Subcutaneous adipose tissue (tissue), 4 donors: Measurements from ENCODE around the gene KISS1. TPM values are rescaled to one million over a fixed set of nuclear protein-coding genes. Genes with fewer than 3 reads are reported as not detected.

ENCODE experiments used
- total RNA-seq, 4 donors: library from RNA; depleted of rRNA; stranded (reverse); fragments of >200 nt; gene quantifications; one replicate each; pipeline ENCODE4 v1.1.0, GENCODE V29; 2016
- TF ChIP-seq, protein P1 (sequence below): fragments of 450-650 bp; IDR thresholded peaks from one replicate; pipeline ENCODE4 v1.5.1; 2016; ENCODE audit warnings: low read depth, mild to moderate bottlenecking, control low read depth, antibody characterized with exemption, moderate library complexity

KISS1 gene
- total RNA-seq, 4 donors from 2014 or later: not detected

DNA sequence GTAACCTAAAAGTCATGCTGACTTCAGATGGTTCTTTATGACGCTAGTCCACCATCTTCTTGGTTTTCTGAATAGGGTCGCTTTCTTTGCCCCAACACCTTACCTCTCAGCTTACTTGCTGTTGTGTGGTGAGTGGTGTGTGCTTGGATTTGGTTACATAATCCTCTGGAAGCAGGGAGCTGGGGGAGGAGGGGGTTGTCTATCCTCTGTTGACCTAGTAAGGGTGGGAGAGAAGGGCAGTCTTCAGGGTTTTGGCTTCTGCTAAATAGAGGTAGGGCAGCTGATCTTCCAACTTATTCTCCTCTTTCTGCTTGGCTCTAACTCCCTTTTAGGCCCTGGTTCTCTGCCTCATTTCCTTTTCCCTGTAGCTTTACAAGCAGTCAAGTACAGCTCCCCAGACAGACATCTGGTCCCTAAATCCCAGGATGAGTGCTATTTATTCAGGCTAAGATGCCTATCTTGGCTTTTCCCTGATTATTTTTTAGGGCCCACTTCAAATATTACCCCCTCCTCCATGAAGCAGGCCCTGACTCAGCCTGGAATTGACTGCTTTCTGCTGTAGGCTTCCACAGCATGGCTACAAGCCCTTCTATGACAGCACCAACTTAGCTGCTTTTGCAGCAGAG, 23.8 kb downstream of the KISS1 start:
- TF ChIP-seq, protein P1, sequence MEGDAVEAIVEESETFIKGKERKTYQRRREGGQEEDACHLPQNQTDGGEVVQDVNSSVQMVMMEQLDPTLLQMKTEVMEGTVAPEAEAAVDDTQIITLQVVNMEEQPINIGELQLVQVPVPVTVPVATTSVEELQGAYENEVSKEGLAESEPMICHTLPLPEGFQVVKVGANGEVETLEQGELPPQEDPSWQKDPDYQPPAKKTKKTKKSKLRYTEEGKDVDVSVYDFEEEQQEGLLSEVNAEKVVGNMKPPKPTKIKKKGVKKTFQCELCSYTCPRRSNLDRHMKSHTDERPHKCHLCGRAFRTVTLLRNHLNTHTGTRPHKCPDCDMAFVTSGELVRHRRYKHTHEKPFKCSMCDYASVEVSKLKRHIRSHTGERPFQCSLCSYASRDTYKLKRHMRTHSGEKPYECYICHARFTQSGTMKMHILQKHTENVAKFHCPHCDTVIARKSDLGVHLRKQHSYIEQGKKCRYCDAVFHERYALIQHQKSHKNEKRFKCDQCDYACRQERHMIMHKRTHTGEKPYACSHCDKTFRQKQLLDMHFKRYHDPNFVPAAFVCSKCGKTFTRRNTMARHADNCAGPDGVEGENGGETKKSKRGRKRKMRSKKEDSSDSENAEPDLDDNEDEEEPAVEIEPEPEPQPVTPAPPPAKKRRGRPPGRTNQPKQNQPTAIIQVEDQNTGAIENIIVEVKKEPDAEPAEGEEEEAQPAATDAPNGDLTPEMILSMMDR: no peak

DNA sequence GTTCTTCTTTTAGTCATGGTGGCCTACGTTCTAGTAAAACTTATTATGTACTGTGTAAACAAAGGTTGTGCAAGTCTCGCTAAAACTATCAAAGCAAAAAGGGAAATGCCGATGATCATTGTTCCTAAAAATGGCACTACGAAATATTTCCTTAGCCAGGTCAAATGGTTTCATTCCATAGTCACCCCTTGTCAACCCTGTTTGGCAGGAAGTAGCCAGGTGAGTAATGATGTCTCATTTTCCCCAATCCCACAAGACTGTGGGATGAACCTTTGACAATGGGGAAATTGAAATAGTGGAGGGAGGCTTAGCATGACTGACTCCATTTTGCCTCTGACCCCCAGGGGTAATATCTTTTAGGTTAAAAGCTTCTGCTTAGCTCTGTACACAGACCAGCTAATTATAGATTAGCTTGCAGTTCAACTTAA, 24.5 kb downstream of the KISS1 start:
- TF ChIP-seq, protein P1: no peak

DNA sequence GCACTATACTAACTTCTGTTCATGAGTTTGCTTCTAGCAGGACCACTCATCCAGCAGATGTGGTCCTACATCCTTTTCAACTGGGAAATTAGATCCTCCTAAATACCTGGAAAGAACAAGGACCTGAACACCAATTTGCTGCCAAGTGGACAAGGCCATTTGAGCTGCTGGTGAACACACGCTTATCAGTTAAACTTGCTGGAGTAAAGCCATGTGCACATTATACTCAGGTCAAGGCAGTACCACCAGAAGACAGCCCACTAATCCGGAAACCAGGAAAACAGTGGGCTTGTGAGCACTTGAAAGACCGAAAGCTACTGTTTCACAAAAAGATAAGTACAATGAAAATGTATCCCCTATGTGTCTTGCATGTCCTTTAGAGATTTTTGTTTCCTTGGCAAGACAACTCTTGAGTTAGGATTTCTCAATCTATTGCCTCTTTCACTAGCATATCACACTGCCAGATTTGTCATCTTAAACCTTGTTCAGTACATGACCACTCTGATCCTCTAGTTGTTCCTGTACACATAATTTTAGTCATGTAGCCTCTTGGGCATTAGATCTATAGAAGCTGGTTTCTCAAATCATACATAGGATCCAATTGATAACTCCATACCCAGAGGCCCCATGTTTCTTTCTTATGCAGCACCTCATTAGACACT, 25.7 kb downstream of the KISS1 start:
- TF ChIP-seq, protein P1: no peak

DNA sequence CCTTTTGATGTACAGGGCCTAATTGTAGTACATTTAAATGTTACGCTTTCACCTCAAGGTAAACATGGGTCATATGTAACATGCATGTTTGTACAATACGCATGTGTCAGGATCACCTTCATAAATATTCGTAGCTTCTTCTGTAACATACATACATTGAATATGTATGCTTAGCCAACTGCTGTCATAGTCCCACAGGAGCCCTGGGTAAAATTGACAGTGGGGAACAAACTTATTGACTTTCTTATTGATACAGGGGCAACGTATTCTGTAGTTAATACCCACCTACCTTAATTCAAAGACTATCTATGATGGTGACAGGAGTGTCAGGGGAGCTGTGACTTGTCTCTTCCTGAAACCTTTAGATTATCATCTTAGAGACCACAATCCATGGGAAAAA, 26.4 kb downstream of the KISS1 start:
- TF ChIP-seq, protein P1: no peak

DNA sequence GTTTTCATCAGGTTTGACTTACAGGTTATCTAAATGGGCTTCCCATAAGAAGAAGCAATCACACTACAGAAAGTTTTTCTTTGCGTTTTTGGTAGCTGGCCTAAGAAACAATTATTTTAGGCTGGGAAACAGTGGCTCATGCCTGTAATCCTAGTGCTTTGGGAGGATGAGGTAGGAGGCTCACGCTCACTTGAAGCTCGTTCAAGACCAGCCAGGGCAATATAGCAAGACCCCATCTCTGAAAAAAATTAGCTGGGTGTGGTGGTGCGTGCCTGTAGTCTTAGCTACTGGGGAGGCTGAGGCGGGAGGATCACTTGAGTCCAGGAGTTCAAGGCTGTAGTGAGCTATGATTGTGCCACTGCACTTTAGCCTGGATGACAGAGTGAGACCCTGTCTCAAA, 28.6 kb downstream of the KISS1 start:
- TF ChIP-seq, protein P1: no peak

DNA sequence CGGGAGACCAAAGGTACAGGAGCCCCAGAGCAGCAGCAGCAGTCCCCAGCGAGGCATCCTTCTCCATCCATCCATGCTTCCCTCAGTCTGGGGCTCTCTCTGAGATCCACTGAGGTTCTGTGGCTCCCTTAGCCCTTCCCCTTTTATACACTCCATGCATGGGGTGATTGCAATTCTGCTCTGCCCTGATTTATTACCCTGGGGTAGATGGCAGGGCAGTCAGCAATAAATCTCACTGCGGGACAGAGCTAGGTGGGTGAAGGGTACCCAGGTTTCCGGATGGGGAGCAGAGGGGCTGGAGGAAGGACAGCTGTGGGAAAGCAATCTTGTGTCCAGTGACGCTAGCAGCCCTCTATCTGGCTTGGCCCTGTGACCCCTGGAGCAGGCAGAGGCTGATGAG, 30.1 kb downstream of the KISS1 start, which contains the start of gene REN:
TSS of gene REN (minus strand) at position 119 of the 400 bp plus-strand sequence. CDS start at position 75, 44 bp downstream.
- TF ChIP-seq, protein P1: no peak

DNA sequence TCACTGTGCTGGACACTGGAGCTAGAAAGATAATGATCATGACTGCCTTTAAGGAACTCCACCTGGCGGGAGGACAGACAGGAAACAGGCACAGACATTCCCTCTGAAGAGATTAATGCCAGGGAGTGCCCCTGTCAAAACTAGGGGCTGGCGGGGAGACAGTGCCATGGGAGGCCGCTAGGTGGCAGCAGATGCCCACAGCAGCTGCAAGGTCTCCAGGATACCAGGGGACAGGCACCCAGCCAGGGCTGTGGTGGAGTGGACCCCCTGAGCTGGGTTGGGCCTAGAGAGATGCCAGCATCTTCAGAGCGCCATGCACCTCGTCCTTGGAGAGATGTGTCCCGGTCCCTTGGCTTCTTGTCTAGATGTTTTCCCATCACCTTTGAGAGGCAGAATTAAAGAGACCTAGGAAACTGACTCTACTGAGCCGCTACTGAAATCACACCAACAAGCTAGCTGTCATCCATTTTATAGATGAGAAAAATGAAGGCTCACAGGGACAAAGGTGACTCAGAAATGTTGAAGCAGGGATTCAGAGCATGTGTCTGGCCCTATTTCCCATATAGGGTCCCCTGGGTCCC, 33.7 kb downstream of the KISS1 start:
- TF ChIP-seq, protein P1: no peak
